ENCODE results near the gene STAC3. TPM values are rescaled to one million over a fixed set of nuclear protein-coding genes. Genes with fewer than 3 reads are reported as not detected.

Gene STAC3
- total RNA-seq, 2 experiments from 2014 or later, result 4.1 to 4.5 TPM

- peak; percentile 45 for DNase-seq
- peak overlapping the region; percentile 31 for H3K27ac Mint-ChIP-seq
- CTCF ChIA-PET, result interaction anchor here (1.0 to 7.3 kb wide), 4 partner anchors 9 to 229 kb away, joined by 3 to 110 read pairs (median 44); a partner anchor contains a TSS
- POLR2A ChIA-PET, result interaction anchor here (0.9 to 4.3 kb wide), 5 partner anchors 9 to 19 kb away, joined by 4 to 34 read pairs (median 6); no protein-coding TSS in a partner anchor
- H3K4me1 Mint-ChIP-seq, result peaks cover 42% of the 10 kb centered on the region
- peak overlapping the region; percentile 5 for H3K4me3 Mint-ChIP-seq
- H3K27me3 Mint-ChIP-seq, result peaks cover 74% of the 10 kb centered on the region
- H3K9me3 Mint-ChIP-seq, result no peaks in the 10 kb centered on the region
- peaks cover 3% of the 10 kb centered on the region for H3K36me3 Mint-ChIP-seq (ENCODE audit: low read depth)
These were observed 27.5 kb downstream of the STAC3 start for GRCh38 chr12:57223191-57224165.

GRCh38 chr12:57222286-57223190, 28.4 kb downstream of the STAC3 start:
- peaks cover 3% of the 10 kb centered on the region for H3K36me3 Mint-ChIP-seq (ENCODE audit: low read depth)
- peaks cover 81% of the 10 kb centered on the region for H3K27me3 Mint-ChIP-seq
- ChIA-PET CTCF (interaction anchor here (1.0 to 4.3 kb wide), 3 partner anchors 9 to 230 kb away, joined by 3 to 80 read pairs (median 7); a partner anchor contains a TSS), POLR2A (interaction anchor here (1.5 to 1.9 kb wide), 2 partner anchors 10 to 16 kb away, joined by 6 read pairs; no protein-coding TSS in a partner anchor)
- H3K4me3 Mint-ChIP-seq, result no peak overlapping the region
- no peak for DNase-seq
- H3K9me3 Mint-ChIP-seq, result no peaks in the 10 kb centered on the region
- peaks cover 42% of the 10 kb centered on the region for H3K4me1 Mint-ChIP-seq
- H3K27ac Mint-ChIP-seq, result no peak overlapping the region

DNA sequence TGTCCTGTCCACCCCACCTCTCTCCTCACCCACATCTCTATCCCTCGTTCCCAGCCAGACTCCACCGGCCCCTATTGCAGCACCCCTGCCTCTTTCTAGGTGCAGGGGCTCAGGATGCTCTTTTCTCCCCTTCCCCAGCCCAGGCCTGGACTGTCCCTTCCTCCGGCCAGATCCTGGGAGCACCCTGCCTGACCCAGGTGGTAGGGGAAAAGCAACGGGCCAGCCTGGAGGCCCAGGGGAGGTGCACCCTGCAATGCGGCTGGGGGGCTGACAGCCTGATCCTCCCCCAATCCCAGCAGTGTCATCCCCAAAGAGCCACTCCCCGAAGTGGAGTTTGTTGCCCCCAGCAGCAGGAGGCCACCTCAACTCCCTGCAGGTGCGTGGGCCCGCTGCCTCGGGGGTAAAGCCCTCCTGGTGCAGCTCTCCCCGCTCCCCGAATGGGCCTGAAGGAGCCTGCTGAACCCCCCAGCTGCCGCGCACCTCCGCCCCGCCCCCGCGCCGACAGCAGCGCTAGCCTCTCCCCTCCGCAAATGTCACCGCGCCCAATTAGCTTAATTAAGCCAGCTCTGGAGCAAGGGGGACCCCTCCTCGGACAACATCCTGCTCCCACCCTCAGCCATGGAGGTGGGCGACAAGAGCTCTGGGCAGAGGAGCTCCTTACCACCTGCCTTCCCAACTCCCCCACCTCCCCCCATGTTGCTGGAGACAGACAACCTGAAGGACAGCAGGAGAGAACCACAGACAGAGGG, 29.6 kb downstream of the STAC3 start:
- Mint-ChIP-seq H3K27ac (no peak overlapping the region), H3K36me3 (ENCODE audit: low read depth) (peaks cover 3% of the 10 kb centered on the region), H3K4me1 (peaks cover 39% of the 10 kb centered on the region), H3K27me3 (peaks cover 78% of the 10 kb centered on the region), H3K9me3 (no peaks in the 10 kb centered on the region), H3K4me3 (no peak overlapping the region)
- CTCF ChIA-PET, result interaction anchor here (4.3 kb wide), 1 partner anchor 19 kb away, joined by 80 read pairs; a partner anchor contains a TSS
- no peak for DNase-seq
- POLR2A ChIA-PET, result no interaction called here

DNA sequence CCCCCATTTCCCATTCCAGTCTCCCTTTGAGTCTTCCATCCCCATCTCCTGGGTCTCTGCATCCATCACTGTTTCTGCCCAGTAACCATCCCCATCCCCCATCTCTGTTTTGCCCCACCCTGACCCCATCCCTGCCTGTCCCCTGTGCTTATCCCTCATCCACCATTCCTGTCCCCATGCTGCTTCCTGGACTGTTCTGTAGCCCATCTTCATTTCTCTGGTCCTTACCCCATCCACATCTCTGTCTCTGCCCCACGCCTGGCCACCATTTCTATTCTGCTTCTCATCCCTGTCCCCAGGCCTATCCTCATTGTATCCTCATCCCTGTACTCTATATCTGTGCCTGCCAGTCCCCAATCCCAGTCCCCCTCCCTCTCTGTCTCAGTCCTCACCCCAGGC, 30.2 kb downstream of the STAC3 start:
- no peak overlapping the region for H3K4me3 Mint-ChIP-seq
- H3K36me3 Mint-ChIP-seq (ENCODE audit: low read depth), result peaks cover 3% of the 10 kb centered on the region
- POLR2A ChIA-PET, result no interaction called here
- DNase-seq, result no peak
- CTCF ChIA-PET, result no interaction called here
- H3K27ac Mint-ChIP-seq, result no peak overlapping the region
- peaks cover 77% of the 10 kb centered on the region for H3K27me3 Mint-ChIP-seq
- peaks cover 40% of the 10 kb centered on the region for H3K4me1 Mint-ChIP-seq
- no peaks in the 10 kb centered on the region for H3K9me3 Mint-ChIP-seq

DNA sequence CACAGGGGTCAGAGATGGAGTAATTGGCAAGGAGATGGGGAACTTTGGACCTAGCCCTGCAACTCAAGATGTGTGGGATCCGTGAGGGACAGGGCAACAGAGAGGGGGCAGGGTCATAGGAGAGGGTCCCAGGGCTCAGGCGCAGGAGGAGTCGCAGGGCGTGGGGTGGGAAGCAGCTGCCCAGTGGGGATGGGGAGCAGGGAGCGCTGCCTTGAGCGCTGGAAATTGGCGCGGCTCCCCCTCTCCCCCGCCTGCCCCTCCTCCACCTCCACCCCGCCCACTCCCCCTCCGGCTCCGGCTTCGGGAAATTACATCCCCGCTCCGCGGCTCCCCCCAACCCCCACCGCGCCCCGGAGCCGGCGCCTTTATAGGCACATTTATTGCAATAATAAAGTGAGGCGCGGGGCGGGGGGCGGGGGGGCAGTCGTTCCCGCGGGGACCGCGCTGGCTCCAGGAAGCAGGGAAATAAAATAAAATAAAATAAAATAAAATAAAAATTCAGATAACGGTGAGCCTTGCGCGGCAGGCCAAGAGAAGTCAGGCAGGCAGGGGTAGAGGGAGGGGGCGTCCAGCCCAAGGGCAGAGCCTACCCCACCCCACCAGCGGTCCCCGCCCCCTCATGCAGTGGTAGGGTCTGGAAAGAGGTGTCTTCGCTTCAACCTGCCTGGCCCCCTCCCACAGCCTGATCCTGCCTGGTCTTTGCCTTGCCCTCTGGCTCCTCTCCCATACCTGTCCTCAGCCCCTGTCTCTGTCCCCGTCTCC, 30.8 kb downstream of the STAC3 start:
- no peaks in the 10 kb centered on the region for H3K9me3 Mint-ChIP-seq
- DNase-seq, result no peak
- H3K27me3 Mint-ChIP-seq, result peaks cover 79% of the 10 kb centered on the region
- peaks cover 41% of the 10 kb centered on the region for H3K4me1 Mint-ChIP-seq
- ChIA-PET CTCF (interaction anchor here (8.5 kb wide), 1 partner anchor 21 kb away, joined by 253 read pairs; a partner anchor contains a TSS), POLR2A (interaction anchor here (1.5 kb wide), 1 partner anchor 9 kb away, joined by 8 read pairs; the partner anchor contains the start of gene SHMT2)
- H3K36me3 Mint-ChIP-seq (ENCODE audit: low read depth), result peaks cover 3% of the 10 kb centered on the region
- H3K4me3 Mint-ChIP-seq, result no peak overlapping the region
- H3K27ac Mint-ChIP-seq, result no peak overlapping the region

- Mint-ChIP-seq H3K36me3 (ENCODE audit: low read depth) (peaks cover 3% of the 10 kb centered on the region), H3K4me1 (peaks cover 41% of the 10 kb centered on the region), H3K27ac (no peak overlapping the region), H3K27me3 (peaks cover 81% of the 10 kb centered on the region), H3K4me3 (no peak overlapping the region), H3K9me3 (no peaks in the 10 kb centered on the region)
- CTCF ChIA-PET, result interaction anchor here (8.5 kb wide), 1 partner anchor 22 kb away, joined by 253 read pairs; a partner anchor contains a TSS
- POLR2A ChIA-PET, result interaction anchor here (1.5 kb wide), 1 partner anchor 10 kb away, joined by 8 read pairs; the partner anchor contains the start of gene SHMT2
- DNase-seq, result no peak
These were observed 31.6 kb downstream of the STAC3 start for GRCh38 chr12:57219205-57219992.

GRCh38 chr12:57218030-57218853, 32.7 kb downstream of the STAC3 start:
- Mint-ChIP-seq H3K36me3 (ENCODE audit: low read depth) (peaks cover 3% of the 10 kb centered on the region), H3K4me1 (peaks cover 48% of the 10 kb centered on the region), H3K9me3 (no peaks in the 10 kb centered on the region), H3K27me3 (peaks cover 86% of the 10 kb centered on the region), H3K4me3 (peak overlapping the region; percentile 70), H3K27ac (no peak overlapping the region)
- POLR2A ChIA-PET, result interaction anchor here (0.7 to 1.9 kb wide), 5 partner anchors 9 to 24 kb away, joined by 3 to 6 read pairs (median 3); partner anchors contain the start of gene SHMT2
- CTCF ChIA-PET, result interaction anchor here (0.7 to 8.5 kb wide), 3 partner anchors 11 to 32 kb away, joined by 4 to 253 read pairs (median 7); partner anchors contain the start of gene SHMT2
- DNase-seq, result no peak

DNA sequence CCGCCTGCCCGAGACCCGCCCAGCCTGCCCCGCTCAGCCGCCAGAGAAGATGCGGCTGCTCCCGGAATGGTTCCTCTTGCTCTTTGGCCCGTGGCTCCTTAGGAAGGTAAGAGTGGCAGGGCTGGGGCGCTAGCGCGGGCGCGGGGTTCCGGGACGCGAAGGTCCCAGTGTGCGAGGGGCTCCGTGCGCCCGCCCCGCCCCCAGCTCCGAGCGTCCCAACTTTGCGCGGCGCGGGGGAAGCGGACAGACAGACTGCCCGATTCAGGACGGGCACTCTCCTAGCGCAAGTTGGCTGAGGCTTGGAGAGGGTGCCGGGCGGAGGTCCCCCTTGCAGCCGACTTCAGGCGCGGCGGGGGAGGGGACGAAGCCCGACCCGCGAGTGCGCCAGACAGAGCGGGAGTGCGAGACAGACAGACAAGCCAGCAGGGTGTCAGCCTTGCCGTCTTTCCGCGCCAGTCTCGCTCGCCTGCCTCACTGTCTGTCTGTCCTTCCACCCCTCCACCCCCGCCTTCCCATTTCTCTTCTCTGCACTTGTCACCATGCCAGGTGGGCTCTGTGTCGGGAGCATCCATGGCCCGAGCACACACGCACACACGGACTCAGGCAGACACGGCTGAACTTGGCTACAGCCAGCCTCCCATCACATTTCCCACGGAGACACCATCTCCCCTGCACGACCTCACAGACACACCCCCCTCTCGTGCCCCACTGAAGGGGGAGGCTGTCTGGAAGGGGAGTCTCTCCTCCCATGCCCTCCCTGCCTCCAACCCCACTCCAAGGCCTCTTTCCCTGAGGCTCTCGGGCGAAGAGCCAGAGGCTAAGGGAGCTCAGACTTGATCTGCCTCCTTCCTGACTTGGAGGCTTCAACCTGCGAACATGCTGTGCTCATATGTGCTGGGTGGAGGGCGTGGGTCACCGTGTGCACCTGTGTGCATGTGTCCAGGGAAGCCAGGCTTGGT, 33.8 kb downstream of the STAC3 start:
- Mint-ChIP-seq H3K27ac (no peak overlapping the region), H3K36me3 (ENCODE audit: low read depth) (peaks cover 3% of the 10 kb centered on the region), H3K4me3 (peak overlapping the region; percentile 70), H3K27me3 (peaks cover 77% of the 10 kb centered on the region), H3K9me3 (no peaks in the 10 kb centered on the region), H3K4me1 (peaks cover 45% of the 10 kb centered on the region)
- ChIA-PET POLR2A (interaction anchor here (0.9 to 1.9 kb wide), 5 partner anchors 10 to 106 kb away, joined by 3 to 6 read pairs (median 3); partner anchors contain the start of genes SHMT2 and STAT6), CTCF (interaction anchor here (0.7 to 8.5 kb wide), 3 partner anchors 12 to 33 kb away, joined by 4 to 253 read pairs (median 7); partner anchors contain the start of gene SHMT2)
- DNase-seq, result peak; percentile 20
